Esophagus squamous epithelium (tissue), 4 donors: ENCODE results near the gene NQO1.

Experiments
- CTCF ChIP-seq, 6 experiments: fragments of 450-650 bp in 4 of 6; fragments of 200-600 bp in 2 of 6; sonication (generic) in 2 of 6; IDR thresholded peaks; one replicate each; pipeline ENCODE4 v1.5.1; 2016 to 2019; ENCODE audit warnings: antibody characterized with exemption in 6 of 6, mild to moderate bottlenecking in 4 of 6, moderate library complexity in 4 of 6
- POLR2A ChIP-seq, 4 donors: fragments of 450-650 bp; IDR thresholded peaks; one replicate each; pipeline ENCODE4 v1.6.1; 2017; ENCODE audit warnings: antibody characterized with exemption in 4 of 4, mild to moderate bottlenecking in 4 of 4, moderate library complexity in 3 of 4

GRCh38 chr16:69706975-69707340, 19.4 kb downstream of the NQO1 start:
- no peak for TF ChIP-seq CTCF (IDR thresholded peaks at IDR 0.05)
- TF ChIP-seq POLR2A (IDR thresholded peaks at IDR 0.05): no peak
